NCI-H1417 treated with DMSO at 0.1 percent for 48 hours (cell line): Measurements from ENCODE around the gene RBM4B.
"Not testable (repeated sequence)": the region's sequence is repeated elsewhere in the genome, so short reads cannot be mapped to it uniquely, and the experiment has no call there.

Experiments used
- DNase-seq: peaks from one replicate; lab custom pipeline; 2025; lab: John Stamatoyannopoulos, UW

The RBM4B gene

DNA sequence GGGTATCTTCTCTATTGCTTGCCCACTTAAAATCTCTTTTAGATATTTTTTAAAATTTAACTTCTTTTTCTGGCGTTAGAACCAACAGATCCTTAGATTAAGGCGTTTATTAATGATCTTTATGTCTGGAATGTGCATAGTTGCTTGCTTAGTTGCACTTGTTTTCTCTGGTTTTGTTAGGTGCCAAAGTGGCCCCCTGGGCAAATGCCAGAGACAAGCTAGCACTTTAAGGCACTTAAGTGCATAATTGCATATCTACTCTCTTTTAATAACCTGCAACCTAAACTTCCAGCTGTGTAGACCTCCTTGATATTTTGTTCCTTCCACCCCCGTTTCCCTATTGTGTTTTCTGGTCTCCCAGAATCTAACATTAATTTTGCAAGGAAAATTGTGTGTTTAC is 35.9 kb downstream of the RBM4B start:
- no peak for DNase-seq

DNA sequence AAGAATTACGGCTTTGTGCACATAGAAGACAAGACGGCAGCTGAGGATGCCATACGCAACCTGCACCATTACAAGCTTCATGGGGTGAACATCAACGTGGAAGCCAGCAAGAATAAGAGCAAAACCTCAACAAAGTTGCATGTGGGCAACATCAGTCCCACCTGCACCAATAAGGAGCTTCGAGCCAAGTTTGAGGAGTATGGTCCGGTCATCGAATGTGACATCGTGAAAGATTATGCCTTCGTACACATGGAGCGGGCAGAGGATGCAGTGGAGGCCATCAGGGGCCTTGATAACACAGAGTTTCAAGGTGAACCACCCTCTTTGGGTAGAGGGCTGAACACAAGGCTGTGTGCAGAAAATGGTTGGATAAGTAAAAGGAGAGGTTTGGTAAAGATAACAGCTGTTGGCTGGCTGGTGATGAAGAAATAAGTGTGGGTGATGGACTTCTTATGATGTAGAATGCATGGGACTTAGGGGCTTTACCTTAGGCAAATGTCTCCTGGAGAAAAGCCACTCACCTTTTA is 37.8 kb downstream of the RBM4B start:
- DNase-seq: not testable (repeated sequence)

DNA sequence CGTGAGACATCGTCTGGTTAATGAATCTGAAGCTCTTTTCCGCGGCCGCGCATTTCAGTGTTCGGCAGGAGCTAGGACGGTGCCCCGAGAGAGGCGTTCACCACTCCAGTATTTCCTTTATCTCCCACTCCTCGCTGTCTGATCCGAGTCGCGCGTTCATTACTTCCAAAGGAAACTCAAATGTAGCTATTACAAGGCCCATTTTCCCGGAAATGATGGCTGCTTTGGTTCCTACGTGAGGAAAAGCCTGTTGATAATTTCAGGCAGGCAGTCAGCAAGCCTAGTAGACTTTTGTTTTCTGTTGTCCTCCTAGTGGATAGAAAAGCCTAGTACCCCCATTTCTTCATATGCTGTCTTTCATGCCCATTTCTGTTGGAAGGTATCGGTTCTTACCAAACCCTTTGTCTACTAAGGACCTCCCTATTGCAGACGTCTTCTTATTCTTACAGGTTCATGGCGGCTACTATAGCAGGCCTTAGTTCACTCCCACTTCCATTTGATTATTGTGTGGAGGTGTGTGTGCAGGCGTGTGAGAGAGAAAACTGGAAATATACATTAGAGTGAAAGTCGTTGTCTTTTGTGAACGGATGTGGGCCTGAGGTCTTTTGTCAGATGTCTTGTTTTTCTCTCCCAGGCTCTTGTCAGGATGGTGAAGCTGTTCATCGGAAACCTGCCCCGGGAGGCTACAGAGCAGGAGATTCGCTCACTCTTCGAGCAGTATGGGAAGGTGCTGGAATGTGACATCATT is 38.4 kb downstream of the RBM4B start:
- DNase-seq: no peak

DNA sequence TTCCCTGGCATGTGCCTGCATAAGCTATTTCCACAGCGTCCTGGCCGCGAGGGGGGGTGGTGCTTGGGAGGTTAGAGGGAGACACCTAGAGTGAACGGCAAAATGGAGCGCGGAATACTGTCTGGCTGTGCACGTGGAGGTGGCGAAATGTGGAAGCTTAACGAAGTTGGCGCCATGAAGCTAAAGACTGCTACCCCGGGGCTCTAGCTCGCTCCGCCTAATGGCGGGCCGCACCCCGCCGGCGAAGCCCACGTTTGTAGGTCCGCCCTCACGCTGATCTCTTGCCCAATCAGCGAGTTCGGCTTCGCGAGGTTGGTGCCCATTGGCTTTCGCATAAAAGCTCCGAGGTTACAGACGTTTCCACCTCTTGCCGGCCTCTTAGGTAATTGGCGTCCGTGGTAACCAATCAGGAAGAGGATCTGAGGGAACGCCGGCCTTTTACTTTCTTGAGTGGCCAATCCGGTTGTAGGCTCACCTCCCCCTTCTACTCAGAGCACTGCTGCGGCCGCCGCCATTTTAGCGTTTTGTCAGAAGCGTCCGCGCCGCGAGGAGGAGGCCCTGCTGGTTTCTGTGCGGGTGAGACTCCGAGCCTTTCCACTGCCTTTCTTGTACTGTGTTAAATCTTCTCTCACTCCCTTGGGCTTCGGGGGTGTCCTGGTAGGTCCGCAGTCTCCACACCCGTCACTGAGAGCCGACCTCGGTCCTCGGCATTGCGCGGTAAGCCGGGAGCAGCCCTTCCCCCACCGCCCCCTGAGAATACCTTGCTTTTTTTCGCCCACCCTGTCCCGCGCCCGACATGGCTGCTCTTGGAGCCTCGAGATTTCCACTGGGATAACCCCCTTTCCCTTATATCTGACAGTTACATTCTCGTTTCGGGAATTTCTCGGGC is 39.3 kb downstream of the RBM4B start, which contains the start of gene RBM4:
Gene RBM4, plus strand, starts transcription at position 527 of the 889 bp plus-strand sequence. CDS start 1,009 bp downstream, outside the sequence.
- peak; percentile 99 for DNase-seq

DNA sequence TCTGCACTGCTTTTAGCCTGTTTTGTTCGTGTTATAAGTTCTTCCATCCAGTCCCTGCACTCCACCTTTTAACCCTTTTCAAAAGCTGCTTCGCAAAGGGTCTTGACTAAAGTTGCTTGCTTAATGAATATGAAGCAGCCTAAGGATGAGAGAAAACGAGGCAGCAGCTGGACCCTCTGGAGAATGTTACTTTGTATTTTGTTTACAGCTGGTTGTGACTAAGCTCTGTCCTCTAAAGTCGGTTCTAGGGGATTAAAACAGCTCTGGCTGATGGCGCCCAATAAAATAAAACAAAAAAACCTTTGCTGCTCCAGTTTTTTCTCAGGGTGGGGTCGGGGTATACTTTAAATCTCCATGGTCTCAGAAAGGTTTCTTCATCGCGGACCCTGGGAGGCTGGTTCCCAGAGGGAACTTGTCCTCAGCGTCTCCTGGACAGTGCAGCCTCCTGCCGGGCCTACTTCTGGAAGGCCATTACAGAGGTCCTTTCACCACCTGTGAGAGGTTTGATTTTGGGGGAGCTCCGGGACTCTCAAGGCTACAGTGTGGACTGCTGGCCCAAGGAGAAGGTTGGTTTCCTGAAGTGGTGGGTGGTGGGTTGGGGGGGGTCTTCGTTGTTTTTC is 40.0 kb downstream of the RBM4B start:
- no peak for DNase-seq

DNA sequence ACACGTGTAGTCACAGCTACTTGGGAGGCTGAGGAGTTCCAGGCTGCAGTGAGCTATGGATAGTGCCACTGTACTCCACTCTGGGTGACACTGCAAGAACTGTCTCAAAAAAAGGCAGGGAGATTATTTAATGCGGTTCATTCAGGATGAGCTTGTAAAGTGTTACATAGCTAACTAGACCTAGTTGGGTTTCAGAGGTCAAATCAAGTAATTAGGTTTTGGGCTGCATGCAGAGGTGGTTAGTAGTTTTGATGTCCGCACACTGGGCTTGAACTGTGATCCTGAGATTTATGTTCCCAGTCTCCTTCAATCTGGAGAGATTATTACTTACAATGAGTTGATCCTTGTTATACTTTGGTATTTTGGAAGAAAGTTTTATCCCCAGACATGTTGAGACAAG is 41.3 kb downstream of the RBM4B start:
- DNase-seq: no peak

DNA sequence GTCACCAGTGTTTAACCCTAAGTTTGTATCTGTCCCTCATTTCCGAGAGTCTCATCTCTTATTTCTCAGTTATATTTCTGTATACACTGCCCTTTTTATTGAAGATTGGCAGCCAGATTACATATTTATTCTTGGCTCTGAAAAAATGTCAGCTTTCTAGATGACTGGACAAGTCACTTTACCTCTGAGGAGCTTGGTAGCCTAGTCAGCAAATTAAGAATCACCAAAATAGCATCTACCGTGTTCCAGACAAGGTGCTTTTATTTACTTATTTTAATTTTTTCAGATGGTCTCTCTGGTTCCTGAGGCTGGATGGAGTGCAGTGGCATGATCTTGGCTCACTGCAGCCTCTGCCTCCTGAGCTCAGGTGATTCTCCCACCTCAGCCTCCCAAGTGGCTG is 44.7 kb downstream of the RBM4B start:
- no peak for DNase-seq

DNA sequence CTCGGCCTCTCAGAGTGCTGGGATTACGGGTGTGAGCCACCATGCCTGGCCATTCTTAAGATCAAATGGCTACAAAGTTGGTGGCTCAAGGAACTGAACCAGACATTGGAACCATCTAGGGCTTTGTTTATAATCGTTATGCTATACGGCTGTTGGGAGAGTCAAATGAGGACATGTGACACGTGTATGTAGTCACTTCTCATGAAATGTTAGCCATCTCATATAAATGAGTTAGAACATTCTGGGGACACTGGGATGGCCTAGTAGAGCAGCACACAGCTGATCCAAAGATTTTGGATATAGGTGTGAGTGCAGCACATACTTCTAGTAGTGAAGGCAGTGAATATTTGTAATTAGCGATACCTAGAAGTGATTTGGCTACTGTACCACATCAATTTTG is 45.8 kb downstream of the RBM4B start:
- no peak for DNase-seq

DNA sequence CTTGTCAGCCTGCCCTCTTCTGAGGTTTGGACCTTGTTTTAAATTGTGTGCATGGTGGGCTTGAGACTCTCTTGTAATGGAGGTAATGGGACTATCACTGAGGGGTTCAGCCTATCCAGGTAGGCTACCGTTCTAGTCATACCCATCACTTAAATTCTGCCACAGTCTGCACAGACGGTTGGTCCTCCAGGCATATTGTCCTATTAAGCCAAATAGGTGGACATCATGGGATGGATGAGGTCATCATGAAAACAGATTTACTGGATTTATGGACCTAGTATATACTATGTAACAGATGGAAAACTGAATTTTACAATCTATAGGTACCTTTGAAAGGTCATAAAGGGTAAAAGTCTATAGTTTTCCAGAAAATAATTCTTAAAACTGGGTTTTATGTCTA is 48.3 kb downstream of the RBM4B start:
- DNase-seq: no peak

DNA sequence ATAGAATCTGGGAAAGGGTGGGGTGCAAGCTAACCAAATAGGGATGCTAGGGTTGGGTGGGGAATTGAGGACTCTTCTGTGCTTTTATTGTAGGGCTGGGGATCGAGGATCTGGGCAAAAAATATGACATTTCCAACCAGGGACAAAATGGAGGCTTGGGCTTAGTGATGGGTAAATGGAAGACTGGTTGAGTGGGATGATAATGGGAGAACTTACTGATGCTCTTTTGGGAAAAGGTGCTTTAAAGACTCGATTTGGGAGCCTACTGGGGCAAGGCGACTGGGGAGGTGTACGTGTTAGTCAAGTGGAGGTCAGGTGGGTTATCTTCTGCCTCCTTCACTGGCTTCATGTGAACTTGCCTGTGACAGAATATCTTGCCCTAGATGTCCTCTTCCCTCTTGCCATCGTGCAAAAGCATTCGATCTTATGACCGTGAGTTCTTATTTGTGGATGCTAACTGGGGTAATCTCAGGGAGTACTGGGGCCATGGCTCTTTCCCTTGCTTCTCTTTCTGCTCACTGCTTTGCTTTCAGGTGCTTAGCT is 49.6 kb downstream of the RBM4B start:
- DNase-seq: no peak

DNA sequence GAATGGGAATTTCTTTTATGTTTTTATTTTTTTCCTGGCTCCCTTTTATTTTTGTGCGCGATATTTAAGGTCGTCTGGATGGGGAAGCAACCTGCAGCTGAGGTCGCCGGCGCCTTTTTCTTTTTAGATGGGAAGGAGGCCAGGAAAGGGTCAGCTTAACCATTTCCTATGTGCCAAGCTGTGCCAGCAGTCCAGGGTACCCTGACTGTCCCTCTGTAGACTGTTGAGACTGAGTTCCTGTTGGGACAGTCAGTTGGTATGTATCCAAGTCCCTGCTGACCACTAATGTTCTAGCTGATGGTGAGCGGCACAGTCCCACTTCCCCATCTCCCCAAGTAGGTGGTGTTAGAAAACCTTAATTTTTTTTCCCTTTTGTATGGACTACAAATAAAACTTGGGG is 50.8 kb downstream of the RBM4B start:
- no peak for DNase-seq

DNA sequence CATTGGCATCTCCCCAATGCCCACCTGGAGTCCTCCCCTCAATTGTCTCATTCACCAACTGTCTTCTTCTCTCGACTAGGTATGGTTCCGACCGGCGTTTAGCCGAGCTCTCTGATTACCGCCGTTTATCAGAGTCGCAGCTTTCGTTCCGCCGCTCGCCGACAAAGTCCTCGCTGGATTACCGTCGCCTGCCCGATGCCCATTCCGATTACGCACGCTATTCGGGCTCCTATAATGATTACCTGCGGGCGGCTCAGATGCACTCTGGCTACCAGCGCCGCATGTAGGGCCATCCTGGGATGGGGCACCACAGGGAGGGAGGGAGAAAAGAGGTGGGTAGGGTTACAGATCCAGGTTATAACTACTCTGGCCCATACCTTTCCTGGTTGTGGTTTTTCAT is 51.3 kb downstream of the RBM4B start:
- no peak for DNase-seq

DNA sequence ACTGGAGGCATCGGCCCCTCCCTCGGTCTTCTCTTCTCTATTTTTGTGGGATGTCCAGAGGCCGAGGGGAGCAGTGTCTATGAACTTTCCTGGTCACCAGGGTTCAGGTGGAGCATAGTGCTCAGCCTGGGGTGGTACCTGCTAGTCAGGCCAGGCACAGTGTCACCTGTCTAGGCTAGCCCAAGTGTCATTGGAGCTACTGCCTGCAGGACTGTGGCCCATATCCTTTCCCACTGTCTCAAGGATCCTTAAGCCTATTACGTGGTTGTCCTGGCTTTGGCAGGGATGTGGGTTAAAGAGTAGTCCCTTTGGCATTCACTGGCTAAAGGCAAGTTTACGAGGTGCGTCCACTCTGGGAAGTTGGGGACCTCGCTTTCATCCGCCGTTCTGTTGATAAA is 51.9 kb downstream of the RBM4B start:
- no peak for DNase-seq

DNA sequence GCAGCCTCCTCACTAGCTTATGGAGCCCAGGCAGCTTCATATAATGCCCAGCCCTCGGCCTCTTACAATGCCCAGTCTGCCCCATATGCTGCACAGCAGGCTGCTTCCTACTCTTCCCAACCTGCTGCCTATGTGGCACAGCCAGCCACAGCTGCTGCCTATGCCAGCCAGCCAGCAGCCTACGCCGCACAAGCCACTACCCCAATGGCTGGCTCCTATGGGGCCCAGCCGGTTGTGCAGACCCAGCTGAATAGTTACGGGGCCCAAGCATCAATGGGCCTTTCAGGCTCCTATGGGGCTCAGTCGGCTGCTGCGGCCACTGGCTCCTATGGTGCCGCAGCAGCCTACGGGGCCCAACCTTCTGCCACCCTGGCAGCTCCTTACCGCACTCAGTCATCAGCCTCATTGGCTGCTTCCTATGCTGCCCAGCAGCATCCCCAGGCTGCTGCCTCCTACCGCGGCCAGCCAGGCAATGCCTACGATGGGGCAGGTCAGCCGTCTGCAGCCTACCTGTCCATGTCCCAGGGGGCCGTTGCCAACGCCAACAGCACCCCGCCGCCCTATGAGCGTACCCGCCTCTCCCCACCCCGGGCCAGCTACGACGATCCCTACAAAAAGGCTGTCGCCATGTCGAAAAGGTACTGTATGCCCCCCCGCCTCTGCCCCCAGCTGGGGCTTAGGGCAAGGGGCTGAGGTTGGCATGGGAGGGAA is 52.5 kb downstream of the RBM4B start:
- no peak for DNase-seq

DNA sequence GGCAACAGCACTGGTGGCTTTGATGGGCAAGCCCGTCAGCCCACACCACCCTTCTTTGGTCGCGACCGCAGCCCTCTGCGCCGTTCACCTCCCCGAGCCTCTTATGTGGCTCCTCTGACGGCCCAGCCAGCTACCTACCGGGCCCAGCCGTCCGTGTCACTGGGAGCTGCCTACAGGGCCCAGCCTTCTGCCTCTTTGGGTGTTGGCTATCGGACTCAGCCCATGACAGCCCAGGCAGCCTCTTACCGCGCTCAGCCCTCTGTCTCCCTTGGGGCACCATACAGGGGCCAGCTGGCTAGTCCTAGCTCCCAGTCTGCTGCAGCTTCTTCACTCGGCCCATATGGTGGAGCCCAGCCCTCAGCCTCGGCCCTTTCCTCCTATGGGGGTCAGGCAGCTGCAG is 53.2 kb downstream of the RBM4B start:
- no peak for DNase-seq

DNA sequence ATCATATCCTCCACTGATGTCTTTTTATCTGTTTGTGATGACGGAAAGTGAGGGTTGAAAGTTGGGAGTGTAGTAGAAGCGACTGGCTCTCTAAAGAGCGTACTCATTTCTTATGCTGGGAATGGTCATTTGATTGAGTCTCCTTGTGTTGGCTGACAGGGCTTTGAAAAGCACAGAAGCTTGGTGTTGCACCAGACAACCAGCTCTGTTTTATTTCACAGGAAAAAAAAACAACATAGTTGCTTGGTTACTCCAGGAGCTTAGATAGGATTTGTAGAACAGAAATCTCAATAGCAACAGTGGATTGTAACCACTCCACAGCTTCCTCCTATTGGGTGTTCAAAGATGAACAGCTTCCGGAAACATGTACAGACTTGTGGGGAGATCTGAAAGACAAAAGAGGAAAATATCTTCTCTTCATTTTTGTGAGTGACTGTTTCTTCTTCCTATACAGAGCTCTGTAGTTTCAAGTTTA is 58.6 kb downstream of the RBM4B start:
- no peak for DNase-seq

DNA sequence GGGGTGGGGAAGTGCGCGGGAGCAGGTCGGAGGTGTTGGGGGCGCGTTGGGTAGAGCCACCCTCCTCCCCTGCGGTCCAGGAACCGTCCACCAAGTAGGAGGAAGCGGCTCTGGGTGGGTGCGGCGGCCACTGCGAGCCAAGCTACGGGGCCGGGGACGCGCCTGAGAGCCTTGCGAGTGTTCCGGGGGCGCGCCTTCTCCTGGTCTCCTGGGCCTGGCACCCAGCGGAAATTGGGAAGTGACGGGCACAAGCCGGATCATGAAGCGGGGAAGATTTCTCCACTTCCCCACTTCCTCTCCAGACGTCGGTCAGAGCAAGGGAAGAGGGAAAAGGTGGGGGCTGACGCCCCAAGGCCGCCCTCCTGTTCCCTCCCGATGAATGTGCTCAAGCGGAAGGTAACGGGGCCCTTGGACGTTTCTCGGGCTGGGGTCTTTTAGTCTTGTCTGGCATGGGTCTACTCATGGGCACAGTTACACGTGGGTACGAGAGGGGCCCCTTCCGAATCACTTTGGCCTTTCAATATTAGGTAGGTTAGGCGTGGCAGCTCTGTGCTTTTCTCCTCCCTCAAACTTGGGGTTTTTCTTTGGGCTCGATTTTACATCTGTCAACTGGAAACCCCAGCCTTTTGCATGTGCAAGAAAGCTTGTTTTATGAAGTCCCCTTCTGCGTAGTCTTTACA is 60.4 kb downstream of the RBM4B start:
- DNase-seq: no peak

DNA sequence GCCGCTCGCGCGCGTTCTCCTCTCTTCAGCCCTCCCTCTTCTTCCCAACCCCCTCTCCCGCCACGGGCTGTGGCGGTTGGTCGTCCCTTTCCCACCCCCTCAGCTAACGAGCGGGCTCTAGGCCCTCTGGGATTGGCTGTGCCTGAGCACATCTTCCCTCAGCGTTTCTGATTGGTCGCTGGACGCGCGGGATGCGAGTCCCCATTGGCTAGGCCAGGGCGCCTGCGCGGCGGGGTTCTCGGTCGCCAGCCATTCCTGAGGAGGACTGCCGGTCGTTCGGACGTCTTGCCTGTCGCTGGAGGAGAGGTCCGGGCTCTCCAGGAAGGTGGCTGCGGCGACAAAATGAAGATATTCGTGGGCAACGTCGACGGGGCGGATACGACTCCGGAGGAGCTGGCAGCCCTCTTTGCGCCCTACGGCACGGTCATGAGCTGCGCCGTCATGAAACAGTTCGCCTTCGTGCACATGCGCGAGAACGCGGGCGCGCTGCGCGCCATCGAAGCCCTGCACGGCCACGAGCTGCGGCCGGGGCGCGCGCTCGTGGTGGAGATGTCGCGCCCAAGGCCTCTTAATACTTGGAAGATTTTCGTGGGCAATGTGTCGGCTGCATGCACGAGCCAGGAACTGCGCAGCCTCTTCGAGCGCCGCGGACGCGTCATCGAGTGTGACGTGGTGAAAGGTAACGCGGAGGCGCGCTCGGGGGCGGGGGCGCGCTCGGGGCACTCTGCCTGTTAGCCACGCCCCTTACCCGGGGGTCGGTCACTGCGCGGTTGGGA is 61.1 kb downstream of the RBM4B start, which contains the start of gene RBM14:
Gene RBM14, plus strand, starts transcription at position 252 of the 776 bp plus-strand sequence. Its CDS starts 91 bp downstream, at position 343.
- DNase-seq: peak; percentile 94
